Measurements from ENCODE around the gene EIF2S3. TPM values are rescaled to one million over a fixed set of nuclear protein-coding genes. Genes with fewer than 3 reads are reported as not detected.

Gene EIF2S3
- total RNA-seq = 100 to 1,000 TPM in 2 of 4 donors, 10 to 100 TPM in 2; 75.2 to 154 (median 108) TPM

DNA sequence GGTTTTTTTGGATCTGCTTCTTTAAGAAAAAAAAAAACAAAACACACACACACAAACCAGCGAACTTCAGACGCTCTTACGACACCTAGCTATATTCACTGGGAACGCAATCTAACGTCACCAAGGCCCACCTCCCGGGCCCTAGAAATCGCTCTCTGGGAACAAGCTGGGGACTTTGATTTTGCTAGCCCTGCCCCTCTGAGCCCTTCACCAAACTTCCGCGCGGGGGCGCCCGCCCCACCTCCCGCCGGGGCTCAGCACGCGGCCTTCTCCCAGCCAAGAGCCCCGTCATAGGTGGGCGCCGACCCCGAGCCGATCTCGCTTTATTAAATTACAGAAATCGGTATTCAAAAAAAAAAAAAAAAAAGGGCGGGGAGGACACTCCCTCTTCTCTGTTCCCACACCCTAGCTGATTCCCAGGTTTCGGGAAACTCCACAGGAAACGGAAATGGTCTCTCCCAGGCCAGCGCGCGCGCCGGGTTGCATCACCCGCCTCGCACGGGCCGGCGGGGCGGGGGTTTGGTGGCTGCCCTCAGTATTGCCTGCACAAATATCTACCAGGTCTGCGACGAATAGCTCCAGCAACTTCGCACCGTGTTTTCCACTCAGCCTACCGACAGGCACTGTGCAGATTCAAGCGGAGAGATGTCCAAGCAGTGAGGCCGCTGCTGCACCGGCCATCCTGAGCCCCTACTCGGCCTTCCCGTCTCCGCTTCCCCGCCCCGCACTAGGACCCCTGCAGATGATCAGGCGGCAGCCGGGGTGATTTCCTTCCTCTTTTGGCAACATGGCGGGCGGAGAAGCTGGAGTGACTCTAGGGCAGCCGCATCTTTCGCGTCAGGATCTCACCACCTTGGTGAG is at the start of gene EIF2S3:
Gene EIF2S3 (plus strand): TSS at position 775 of the 861 bp plus-strand sequence. CDS start 13 bp downstream, at position 788.
- ATAC-seq (ENCODE audit: low FRiP score) (peak; percentile 98), DNase-seq (ENCODE audit: low spot score) (peak; percentile 64)
- TF ChIP-seq, protein P1, sequence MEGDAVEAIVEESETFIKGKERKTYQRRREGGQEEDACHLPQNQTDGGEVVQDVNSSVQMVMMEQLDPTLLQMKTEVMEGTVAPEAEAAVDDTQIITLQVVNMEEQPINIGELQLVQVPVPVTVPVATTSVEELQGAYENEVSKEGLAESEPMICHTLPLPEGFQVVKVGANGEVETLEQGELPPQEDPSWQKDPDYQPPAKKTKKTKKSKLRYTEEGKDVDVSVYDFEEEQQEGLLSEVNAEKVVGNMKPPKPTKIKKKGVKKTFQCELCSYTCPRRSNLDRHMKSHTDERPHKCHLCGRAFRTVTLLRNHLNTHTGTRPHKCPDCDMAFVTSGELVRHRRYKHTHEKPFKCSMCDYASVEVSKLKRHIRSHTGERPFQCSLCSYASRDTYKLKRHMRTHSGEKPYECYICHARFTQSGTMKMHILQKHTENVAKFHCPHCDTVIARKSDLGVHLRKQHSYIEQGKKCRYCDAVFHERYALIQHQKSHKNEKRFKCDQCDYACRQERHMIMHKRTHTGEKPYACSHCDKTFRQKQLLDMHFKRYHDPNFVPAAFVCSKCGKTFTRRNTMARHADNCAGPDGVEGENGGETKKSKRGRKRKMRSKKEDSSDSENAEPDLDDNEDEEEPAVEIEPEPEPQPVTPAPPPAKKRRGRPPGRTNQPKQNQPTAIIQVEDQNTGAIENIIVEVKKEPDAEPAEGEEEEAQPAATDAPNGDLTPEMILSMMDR (IDR thresholded peaks at IDR 0.05) = no peak

- no peak for ATAC-seq (ENCODE audit: low FRiP score)
- no peak for DNase-seq (ENCODE audit: low spot score)
- TF ChIP-seq, protein P1 (IDR thresholded peaks at IDR 0.05) = no peak
These were observed 49.7 kb upstream of the EIF2S3 start for GRCh38 chrX:24005028-24005427.

- ATAC-seq (ENCODE audit: low FRiP score) (no peak), DNase-seq (ENCODE audit: low spot score) (no peak)
- TF ChIP-seq, protein P1 (IDR thresholded peaks at IDR 0.05) = no peak
These were observed 48.9 kb upstream of the EIF2S3 start for GRCh38 chrX:24005867-24006266.

GRCh38 chrX:24012266-24012665 is 42.5 kb upstream of the EIF2S3 start:
- DNase-seq (ENCODE audit: low spot score) = no peak
- ATAC-seq (ENCODE audit: low FRiP score) = no peak
- TF ChIP-seq, protein P1 (IDR thresholded peaks at IDR 0.05) = no peak

DNA sequence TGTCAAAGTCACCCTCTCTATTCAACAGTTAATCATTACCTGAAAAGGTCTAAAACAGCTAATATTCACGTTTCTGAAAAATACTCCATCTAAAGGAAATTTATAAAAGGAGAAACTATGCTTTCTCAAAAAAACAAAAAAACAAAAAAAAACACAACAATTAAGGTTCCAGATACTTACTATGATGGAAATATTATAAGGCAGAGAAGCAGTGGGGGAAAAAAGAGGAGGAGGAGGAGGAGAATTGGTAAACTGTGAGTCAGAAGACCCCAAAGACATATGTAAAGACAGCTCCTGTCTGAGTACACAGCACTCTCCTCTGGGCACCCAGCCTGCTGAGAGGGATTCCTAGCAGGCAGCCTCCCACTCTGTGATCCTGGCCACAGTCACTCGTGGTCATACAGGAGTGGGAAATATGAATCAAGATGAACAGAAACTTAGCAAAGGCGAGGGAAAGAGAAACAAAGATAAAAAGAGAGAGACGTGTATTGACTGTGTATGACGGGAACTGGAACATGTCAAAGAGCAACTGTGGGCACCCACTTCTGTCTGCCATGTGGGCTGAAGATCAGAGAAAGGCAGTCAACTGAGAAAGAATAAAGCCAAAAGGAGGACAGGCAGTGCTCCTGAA is 40.3 kb upstream of the EIF2S3 start:
- no peak for ATAC-seq (ENCODE audit: low FRiP score)
- no peak for DNase-seq (ENCODE audit: low spot score)
- TF ChIP-seq, protein P1 (IDR thresholded peaks at IDR 0.05) = no peak

GRCh38 chrX:24017674-24018073 is 37.1 kb upstream of the EIF2S3 start:
- ATAC-seq (ENCODE audit: low FRiP score) = no peak
- no peak for DNase-seq (ENCODE audit: low spot score)
- TF ChIP-seq, protein P1 (IDR thresholded peaks at IDR 0.05) = no peak

All from omental fat pad (tissue), 4 donors.